Transverse colon (tissue), 3 donors: ENCODE measurements around the gene TUBB3.

Experiments used
- EP300 ChIP-seq: sonication (generic); formaldehyde crosslinking; IDR thresholded peaks from one replicate; pipeline ENCODE4 v1.6.1; 2017; ENCODE audit warnings: antibody characterized with exemption, low read depth
- POLR2A ChIP-seq: fragments of 450-650 bp; IDR thresholded peaks from one replicate; pipeline ENCODE4 v1.6.1; 2016; ENCODE audit warnings: antibody characterized with exemption, mild to moderate bottlenecking, moderate library complexity
- POLR2AphosphoS5 ChIP-seq, 3 donors: sonication (generic); formaldehyde crosslinking; IDR thresholded peaks; one replicate each; pipeline ENCODE4 v1.6.1; 2016; ENCODE audit warnings: antibody characterized with exemption in 3 of 3

GRCh38 chr16:89951509-89951908 lies 28.4 kb downstream of the TUBB3 start:
- no peak for TF ChIP-seq POLR2AphosphoS5 (IDR thresholded peaks at IDR 0.05)
- TF ChIP-seq POLR2A: no peak
- TF ChIP-seq EP300: no peak
